ENCODE results near the gene KBTBD8. TPM values are rescaled to one million over a fixed set of nuclear protein-coding genes. Genes with fewer than 3 reads are reported as not detected.

Gene KBTBD8
- total RNA-seq, 1 experiment from 2014 or later, result 0.91 TPM

GRCh38 chr3:67018789-67019526, 20.9 kb downstream of the KBTBD8 start:
- POLR2A ChIA-PET (ENCODE audit: unreplicated experiment), result no interaction called here
- no peak overlapping the region for H3K9ac ChIP-seq (ENCODE audit: low read length)
- no peaks in the 10 kb centered on the region for H3K4me1 ChIP-seq (ENCODE audit: insufficient read depth, low read length)
- TF ChIP-seq EZH2phosphoT487 (IDR thresholded peaks at IDR 0.05; ENCODE audit: borderline replicate concordance, low read length) (no peak), CTCF (conservative IDR thresholded peaks at IDR 0.05; ENCODE audit: low read depth, low read length) (no peak), EZH2 (IDR thresholded peaks at IDR 0.05; ENCODE audit: low read length, unreplicated experiment) (no peak)
- no peaks in the 10 kb centered on the region for H3K36me3 ChIP-seq (ENCODE audit: low read depth, low read length)
- intact Hi-C loops (cut with micrococcal nuclease), result no loop called here
- CTCF ChIA-PET, result no interaction called here
- H3K79me2 ChIP-seq (ENCODE audit: low read length), result no peaks in the 10 kb centered on the region
- ATAC-seq (no peak; the same call in 1 of the 2 replicates), DNase-seq (no peak)
- H4K20me1 ChIP-seq (ENCODE audit: low read length), result no peaks in the 10 kb centered on the region
- no TSS peak for BruUV-seq (replicated peaks)
- no peak overlapping the region for H3K4me3 ChIP-seq (ENCODE audit: low read length)
- H3K27me3 ChIP-seq (ENCODE audit: low read length), result no peaks in the 10 kb centered on the region
- no peaks in the 10 kb centered on the region for H3K9me3 ChIP-seq (ENCODE audit: low read length)
- H3K4me2 ChIP-seq (ENCODE audit: low read length), result no peak overlapping the region
- H2AFZ ChIP-seq (ENCODE audit: low read length), result no peak overlapping the region
- no peaks in the 10 kb centered on the region for H3F3A ChIP-seq (ENCODE audit: low read length, unreplicated experiment)
- H3K27ac ChIP-seq (ENCODE audit: low read length), result no peak overlapping the region
- no peaks in the 10 kb centered on the region for H3K9me2 ChIP-seq (replicated peaks; ENCODE audit: low read length)

DNA sequence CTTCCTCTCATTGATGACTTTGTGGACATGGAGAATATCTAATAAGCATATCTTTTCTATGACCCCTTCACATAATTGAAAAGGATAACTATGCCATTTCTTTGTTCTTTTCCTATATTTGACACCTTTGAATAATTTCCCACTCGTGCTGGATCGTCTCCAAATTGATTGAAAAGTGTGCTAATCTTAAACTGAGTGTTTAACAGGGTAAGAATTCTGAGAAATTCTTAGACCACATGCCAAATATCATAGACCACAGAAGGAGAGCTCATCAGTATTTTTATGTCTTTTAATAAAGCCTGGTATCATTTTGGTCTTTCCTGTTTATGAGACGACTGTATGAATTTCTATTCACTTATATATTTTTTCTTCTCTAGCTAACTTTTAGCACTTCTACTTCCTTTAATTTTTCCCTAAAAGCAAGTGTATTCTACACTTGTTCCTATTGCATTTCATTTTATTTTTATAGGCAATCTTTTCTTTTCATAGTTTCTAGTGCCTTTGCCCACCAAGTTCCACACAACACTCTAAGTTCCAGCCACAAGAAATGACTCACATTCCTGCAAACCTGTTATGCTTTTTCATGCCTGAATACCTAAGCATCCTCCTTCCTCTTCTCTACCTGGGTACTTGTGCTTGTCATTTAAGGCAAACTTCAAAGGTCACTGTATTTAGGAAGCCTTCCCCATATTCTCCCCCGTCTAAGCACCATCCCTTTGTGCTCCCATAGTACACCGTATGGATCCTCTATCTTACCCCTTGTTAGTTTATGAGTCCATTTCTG, 30.1 kb downstream of the KBTBD8 start:
- intact Hi-C loops (cut with micrococcal nuclease), result no loop called here
- Histone ChIP-seq H3K4me1 (ENCODE audit: insufficient read depth, low read length) (no peaks in the 10 kb centered on the region), H3K4me3 (ENCODE audit: low read length) (no peak overlapping the region), H3K9ac (ENCODE audit: low read length) (no peak overlapping the region), H3F3A (ENCODE audit: low read length, unreplicated experiment) (no peaks in the 10 kb centered on the region), H3K27me3 (ENCODE audit: low read length) (no peaks in the 10 kb centered on the region), H3K9me3 (ENCODE audit: low read length) (no peaks in the 10 kb centered on the region), H3K27ac (ENCODE audit: low read length) (no peak overlapping the region), H2AFZ (ENCODE audit: low read length) (no peak overlapping the region), H3K4me2 (ENCODE audit: low read length) (no peak overlapping the region), H3K79me2 (ENCODE audit: low read length) (no peaks in the 10 kb centered on the region), H4K20me1 (ENCODE audit: low read length) (no peaks in the 10 kb centered on the region), H3K36me3 (ENCODE audit: low read depth, low read length) (no peaks in the 10 kb centered on the region), H3K9me2 (replicated peaks; ENCODE audit: low read length) (no peaks in the 10 kb centered on the region)
- ATAC-seq (no peak), DNase-seq (no peak)
- no peak for TF ChIP-seq CTCF (conservative IDR thresholded peaks at IDR 0.05; ENCODE audit: low read depth, low read length)
- TF ChIP-seq EZH2 (IDR thresholded peaks at IDR 0.05; ENCODE audit: low read length, unreplicated experiment), result no peak
- no peak for TF ChIP-seq EZH2phosphoT487 (IDR thresholded peaks at IDR 0.05; ENCODE audit: borderline replicate concordance, low read length)
- ChIA-PET CTCF (no interaction called here), POLR2A (ENCODE audit: unreplicated experiment) (no interaction called here)
- no TSS peak for BruUV-seq (replicated peaks)
